Immature natural killer cell (primary cell): Measurements from ENCODE around the gene ARSB. TPM values are rescaled to one million over a fixed set of nuclear protein-coding genes. Genes with fewer than 3 reads are reported as not detected.
"Not testable (repeated sequence)": the region's sequence is repeated elsewhere in the genome, so short reads cannot be mapped to it uniquely, and the experiment has no call there.

ENCODE experiments used
- DNase-seq, 3 donors: peaks; one replicate each; pipeline ENCODE4 v3.0.0; 2022; ENCODE audit warnings: mixed read lengths in 1 of 3
- H3K27ac Mint-ChIP-seq, 6 donors: one replicate each; pipeline ENCODE4 v1.8.0; 2020; ENCODE audit warnings: mixed read lengths in 6 of 6, mild to moderate bottlenecking in 5 of 6, inconsistent platforms in 4 of 6, moderate library complexity in 3 of 6
- H3K27me3 Mint-ChIP-seq, 3 donors: one replicate each; pipeline ENCODE4 v1.8.0; 2020 to 2021; ENCODE audit warnings: low read depth in 3 of 3, mild to moderate bottlenecking in 3 of 3, mixed read lengths in 3 of 3, moderate library complexity in 3 of 3, inconsistent platforms in 1 of 3
- H3K36me3 Mint-ChIP-seq, 3 donors: one replicate each; pipeline ENCODE4 v1.8.0; 2020; ENCODE audit warnings: mixed read lengths in 3 of 3, inconsistent platforms in 2 of 3, mild to moderate bottlenecking in 2 of 3
- H3K4me1 Mint-ChIP-seq, 2 donors: one replicate each; pipeline ENCODE4 v1.8.0; 2020; ENCODE audit warnings: inconsistent platforms in 2 of 2, mild to moderate bottlenecking in 2 of 2, mixed read lengths in 2 of 2, moderate library complexity in 1 of 2
- H3K4me3 Mint-ChIP-seq, 5 donors: one replicate each; pipeline ENCODE4 v1.8.0; 2020; ENCODE audit warnings: mild to moderate bottlenecking in 5 of 5, mixed read lengths in 5 of 5, inconsistent platforms in 3 of 5, moderate library complexity in 3 of 5
- H3K9me3 Mint-ChIP-seq, 6 donors: one replicate each; pipeline ENCODE4 v1.8.0; 2020; ENCODE audit warnings: mild to moderate bottlenecking in 6 of 6, mixed read lengths in 6 of 6, inconsistent platforms in 4 of 6, moderate library complexity in 3 of 6
- polyA plus RNA-seq, 3 donors: library from polyadenylated mRNA; unstranded; fragments of 300-500 nt; fragmentation: Illumina TruSeq; gene quantifications; one replicate each; pipeline ENCODE4 v1.2.3, GENCODE V29; 2021

The ARSB gene
- polyA plus RNA-seq, 3 donors from 2014 or later = 5.3 to 11.9 (median 6.2) TPM

- Mint-ChIP-seq H3K4me1 (no peaks in the 10 kb centered on the region), H3K4me3 (no peak overlapping the region), H3K27ac (no peak overlapping the region), H3K36me3 (peaks cover 7 to 18% (median 15%) of the 10 kb centered on the region in 3 donors), H3K27me3 (peaks cover 0 to 2% (median 0%) of the 10 kb centered on the region in 3 donors), H3K9me3 (peaks cover 0 to 14% (median 10%) of the 10 kb centered on the region in 6 donors)
- DNase-seq = no peak
These were observed 89.5 kb downstream of the ARSB start for GRCh38 chr5:78895616-78896015.

GRCh38 chr5:78893940-78894677 lies 91.0 kb downstream of the ARSB start:
- DNase-seq = no peak
- no peak overlapping the region for H3K27ac Mint-ChIP-seq
- no peak overlapping the region for H3K4me3 Mint-ChIP-seq
- H3K36me3 Mint-ChIP-seq = peaks cover 7 to 10% (median 7%) of the 10 kb centered on the region in 3 donors
- peaks cover 0 to 5% (median 3%) of the 10 kb centered on the region in 6 donors for H3K9me3 Mint-ChIP-seq
- no peaks in the 10 kb centered on the region for H3K27me3 Mint-ChIP-seq
- H3K4me1 Mint-ChIP-seq = no peaks in the 10 kb centered on the region

- DNase-seq = no peak
- no peak overlapping the region for H3K27ac Mint-ChIP-seq
- no peak overlapping the region for H3K4me3 Mint-ChIP-seq
- peaks cover 16 to 25% of the 10 kb centered on the region in 2 donors for H3K4me1 Mint-ChIP-seq
- peaks cover 0 to 2% (median 0%) of the 10 kb centered on the region in 3 donors for H3K27me3 Mint-ChIP-seq
- H3K9me3 Mint-ChIP-seq = peaks cover 0 to 1% (median 0%) of the 10 kb centered on the region in 6 donors
- peaks cover 2 to 6% (median 4%) of the 10 kb centered on the region in 3 donors for H3K36me3 Mint-ChIP-seq
These were observed 94.3 kb downstream of the ARSB start for GRCh38 chr5:78890667-78891379.

GRCh38 chr5:78889369-78890140 lies 95.6 kb downstream of the ARSB start:
- H3K4me1 Mint-ChIP-seq = peaks cover 16 to 25% of the 10 kb centered on the region in 2 donors
- peaks cover 0 to 3% (median 0%) of the 10 kb centered on the region in 3 donors for H3K27me3 Mint-ChIP-seq
- H3K36me3 Mint-ChIP-seq = peaks cover 6 to 10% (median 9%) of the 10 kb centered on the region in 3 donors
- no peak overlapping the region for H3K4me3 Mint-ChIP-seq
- DNase-seq = no peak
- peaks cover 0 to 1% (median 0%) of the 10 kb centered on the region in 6 donors for H3K9me3 Mint-ChIP-seq
- H3K27ac Mint-ChIP-seq = no peak overlapping the region

GRCh38 chr5:78888580-78889368 lies 96.3 kb downstream of the ARSB start:
- H3K27ac Mint-ChIP-seq = no peak overlapping the region

GRCh38 chr5:78887384-78888118 lies 97.6 kb downstream of the ARSB start:
- Mint-ChIP-seq H3K27me3 (peaks cover 0 to 3% (median 0%) of the 10 kb centered on the region in 3 donors), H3K27ac (no peak overlapping the region), H3K4me1 (peaks cover 16 to 25% of the 10 kb centered on the region in 2 donors), H3K9me3 (peaks cover 0 to 1% (median 0%) of the 10 kb centered on the region in 6 donors), H3K4me3 (peak overlapping the region in 1 of 5 donors; percentile 31), H3K36me3 (peaks cover 6 to 18% (median 9%) of the 10 kb centered on the region in 3 donors)
- DNase-seq = peak; percentile 5 to 27 (median 23)

More at GRCh38 chr5:78888580-78889368, 96.3 kb downstream of the ARSB start:
- peaks cover 0 to 3% (median 0%) of the 10 kb centered on the region in 3 donors for H3K27me3 Mint-ChIP-seq
- no peak for DNase-seq
- H3K4me3 Mint-ChIP-seq = no peak overlapping the region
- H3K4me1 Mint-ChIP-seq = peaks cover 16 to 25% of the 10 kb centered on the region in 2 donors
- H3K36me3 Mint-ChIP-seq = peaks cover 6 to 15% (median 9%) of the 10 kb centered on the region in 3 donors
- peaks cover 0 to 1% (median 0%) of the 10 kb centered on the region in 6 donors for H3K9me3 Mint-ChIP-seq

- Mint-ChIP-seq H3K36me3 (peaks cover 9 to 21% (median 13%) of the 10 kb centered on the region in 3 donors), H3K4me3 (peak overlapping the region in 1 of 5 donors; percentile 6), H3K27ac (no peak overlapping the region), H3K9me3 (peaks cover 0 to 1% (median 0%) of the 10 kb centered on the region in 6 donors), H3K27me3 (peaks cover 0 to 3% (median 0%) of the 10 kb centered on the region in 3 donors), H3K4me1 (peaks cover 16 to 25% of the 10 kb centered on the region in 2 donors)
- peak in 1 of 3 donors; percentile 6 for DNase-seq
These were observed 98.5 kb downstream of the ARSB start for GRCh38 chr5:78886341-78887230.

- H3K27ac Mint-ChIP-seq = no peak overlapping the region
- H3K4me1 Mint-ChIP-seq = peaks cover 2 to 6% of the 10 kb centered on the region in 2 donors
These were observed 103.2 kb downstream of the ARSB start for GRCh38 chr5:78881884-78882283.

GRCh38 chr5:78879516-78879915 lies 105.6 kb downstream of the ARSB start:
- no peaks in the 10 kb centered on the region for H3K27me3 Mint-ChIP-seq
- no peak for DNase-seq
- H3K27ac Mint-ChIP-seq = no peak overlapping the region
- no peaks in the 10 kb centered on the region for H3K4me1 Mint-ChIP-seq
- peaks cover 6 to 17% (median 12%) of the 10 kb centered on the region in 3 donors for H3K36me3 Mint-ChIP-seq
- no peak overlapping the region for H3K4me3 Mint-ChIP-seq
- H3K9me3 Mint-ChIP-seq = no peaks in the 10 kb centered on the region

More at GRCh38 chr5:78881884-78882283, 103.2 kb downstream of the ARSB start:
- H3K9me3 Mint-ChIP-seq = no peaks in the 10 kb centered on the region
- DNase-seq = no peak
- H3K4me3 Mint-ChIP-seq = no peak overlapping the region
- peaks cover 0 to 3% (median 0%) of the 10 kb centered on the region in 3 donors for H3K27me3 Mint-ChIP-seq
- peaks cover 11 to 23% (median 18%) of the 10 kb centered on the region in 3 donors for H3K36me3 Mint-ChIP-seq

- H3K9me3 Mint-ChIP-seq = peaks cover 11 to 17% (median 14%) of the 10 kb centered on the region in 6 donors
These were observed 119.0 kb downstream of the ARSB start for GRCh38 chr5:78866076-78866475.

GRCh38 chr5:78858364-78858763 lies 126.7 kb downstream of the ARSB start:
- Mint-ChIP-seq H3K36me3 (peaks cover 21 to 49% (median 32%) of the 10 kb centered on the region in 3 donors), H3K4me1 (no peaks in the 10 kb centered on the region), H3K4me3 (no peak overlapping the region), H3K27me3 (peaks cover 0 to 2% (median 2%) of the 10 kb centered on the region in 3 donors), H3K9me3 (peaks cover 10 to 25% (median 16%) of the 10 kb centered on the region in 6 donors), H3K27ac (no peak overlapping the region)
- no peak for DNase-seq

More at GRCh38 chr5:78866076-78866475, 119.0 kb downstream of the ARSB start:
- H3K36me3 Mint-ChIP-seq = peaks cover 27 to 33% (median 30%) of the 10 kb centered on the region in 3 donors
- not testable (repeated sequence) for H3K27me3 Mint-ChIP-seq, H3K4me3 Mint-ChIP-seq, DNase-seq, H3K4me1 Mint-ChIP-seq, H3K27ac Mint-ChIP-seq
